Stomach (tissue), 9 donors: Measurements from ENCODE around the gene NKRF. TPM values are rescaled to one million over a fixed set of nuclear protein-coding genes. Genes with fewer than 3 reads are reported as not detected.

Source experiments
- DNase-seq, 2 donors: peaks; one replicate each; pipeline versions ENCODE4 v3.0.0 to v3.0.0-alpha.2; 2013 to 2019
- H3K27ac ChIP-seq, 5 donors: fragments of 200-600 bp in 4 of 5; sonication (generic) in 4 of 5; one replicate each; pipeline ENCODE4 v1.5.1; 2013 to 2019; ENCODE audit warnings: mild to moderate bottlenecking in 1 of 5, moderate library complexity in 1 of 5
- H3K27me3 ChIP-seq, 3 donors: fragments of 200-600 bp; sonication (generic); one replicate each; pipeline ENCODE4 v1.5.1; 2017 to 2019; ENCODE audit warnings: mixed run types in 1 of 3
- H3K36me3 ChIP-seq, 4 donors: fragments of 200-600 bp; sonication (generic); 1 replicate in 3 of 4; 2 replicates in 1 of 4; pipeline ENCODE4 v1.5.1; 2016 to 2019
- H3K4me1 ChIP-seq, 4 donors: fragments of 200-600 bp; sonication (generic); one replicate each; pipeline ENCODE4 v1.5.1; 2016 to 2019
- H3K4me3 ChIP-seq, 4 donors: fragments of 200-600 bp; sonication (generic) in 3 of 4; one replicate each; pipeline ENCODE4 v1.5.1; 2016 to 2019; ENCODE audit warnings: mild to moderate bottlenecking in 1 of 4
- H3K9me3 ChIP-seq, 4 donors: fragments of 200-600 bp; sonication (generic); one replicate each; pipeline ENCODE4 v1.5.1; 2016 to 2019
- EP300 ChIP-seq: sonication (generic); formaldehyde crosslinking; IDR thresholded peaks from one replicate; pipeline ENCODE4 v1.6.1; 2017; ENCODE audit warnings: antibody characterized with exemption
- POLR2A ChIP-seq, 4 donors: fragments of 450-650 bp; IDR thresholded peaks; one replicate each; pipeline ENCODE4 v1.6.1; 2016; ENCODE audit warnings: antibody characterized with exemption in 4 of 4, control low read depth in 2 of 4, mild to moderate bottlenecking in 1 of 4, moderate library complexity in 1 of 4
- POLR2AphosphoS5 ChIP-seq, 3 donors: sonication (generic); formaldehyde crosslinking; IDR thresholded peaks; one replicate each; pipeline ENCODE4 v1.6.1; 2016; ENCODE audit warnings: antibody characterized with exemption in 3 of 3
- WGBS, 5 donors: extraction: QIAGEN DNeasy Blood & Tissue Kit in 3 of 5; methylation state at CpG; one replicate each; pipeline versions ENCODE4 v1.1.5 to v1.1.7; 2013 to 2018; 5-methylcytosine and 5-hydroxymethylcytosine counted together
- intact Hi-C: fragments of 100-400 bp; cut with DNase I; formaldehyde crosslinking; loops from one replicate; pipeline ENCODE4 v1.15.1; 2023; ENCODE audit warnings: low total_unique reads
- polyA plus RNA-seq, 3 donors: library from polyadenylated mRNA; stranded (reverse); fragments of 200-250 nt; gene quantifications; one replicate each; pipeline ENCODE4 v1.2.3, GENCODE V29; 2013
- total RNA-seq, 5 donors: library from RNA; depleted of rRNA; stranded (reverse); fragments of >200 nt; gene quantifications; one replicate each; pipeline versions ENCODE4 v1.1.0 to v1.2.3, GENCODE V29; 2014 to 2016
- TF ChIP-seq, protein P1 (sequence below), 7 experiments: fragments of 450-650 bp in 4 of 7; fragments of 200-600 bp in 3 of 7; sonication (generic) in 3 of 7; IDR thresholded peaks; one replicate each; pipeline ENCODE4 v1.5.1; 2016 to 2019; ENCODE audit warnings: antibody characterized with exemption in 7 of 7, control low read depth in 2 of 7, mild to moderate bottlenecking in 1 of 7
- donor health status: healthy with polysubstance abuse.
- donor health status: Bipolar disorder and iron deficiency.
- donor health status: healthy.

NKRF gene
- total and polyA plus RNA-seq, 8 donors, result 1.7 to 8.3 (median 4.2) TPM

- intact Hi-C loops, result no loop called here
- no peak overlapping the region for H3K4me3 ChIP-seq
- 56 to 73% (median 64%) methylated on average over 6 of the region's 6 CpGs for WGBS, 5 donors
- H3K27me3 ChIP-seq, result no peaks in the 10 kb centered on the region
- peaks cover 0 to 14% (median 7%) of the 10 kb centered on the region in 4 donors for H3K36me3 ChIP-seq
- TF ChIP-seq, protein P1, sequence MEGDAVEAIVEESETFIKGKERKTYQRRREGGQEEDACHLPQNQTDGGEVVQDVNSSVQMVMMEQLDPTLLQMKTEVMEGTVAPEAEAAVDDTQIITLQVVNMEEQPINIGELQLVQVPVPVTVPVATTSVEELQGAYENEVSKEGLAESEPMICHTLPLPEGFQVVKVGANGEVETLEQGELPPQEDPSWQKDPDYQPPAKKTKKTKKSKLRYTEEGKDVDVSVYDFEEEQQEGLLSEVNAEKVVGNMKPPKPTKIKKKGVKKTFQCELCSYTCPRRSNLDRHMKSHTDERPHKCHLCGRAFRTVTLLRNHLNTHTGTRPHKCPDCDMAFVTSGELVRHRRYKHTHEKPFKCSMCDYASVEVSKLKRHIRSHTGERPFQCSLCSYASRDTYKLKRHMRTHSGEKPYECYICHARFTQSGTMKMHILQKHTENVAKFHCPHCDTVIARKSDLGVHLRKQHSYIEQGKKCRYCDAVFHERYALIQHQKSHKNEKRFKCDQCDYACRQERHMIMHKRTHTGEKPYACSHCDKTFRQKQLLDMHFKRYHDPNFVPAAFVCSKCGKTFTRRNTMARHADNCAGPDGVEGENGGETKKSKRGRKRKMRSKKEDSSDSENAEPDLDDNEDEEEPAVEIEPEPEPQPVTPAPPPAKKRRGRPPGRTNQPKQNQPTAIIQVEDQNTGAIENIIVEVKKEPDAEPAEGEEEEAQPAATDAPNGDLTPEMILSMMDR (IDR thresholded peaks at IDR 0.05), result no peak
- no peak for TF ChIP-seq POLR2A (IDR thresholded peaks at IDR 0.05)
- no peak for TF ChIP-seq EP300
- no peak for TF ChIP-seq POLR2AphosphoS5 (IDR thresholded peaks at IDR 0.05)
- H3K4me1 ChIP-seq, result no peaks in the 10 kb centered on the region
- H3K27ac ChIP-seq, result peak overlapping the region in 1 of 5 donors; percentile 40
- DNase-seq, result no peak
- no peaks in the 10 kb centered on the region for H3K9me3 ChIP-seq
Measured at GRCh38 chrX:119648421-119648775, 42.2 kb upstream of the NKRF start.

DNA sequence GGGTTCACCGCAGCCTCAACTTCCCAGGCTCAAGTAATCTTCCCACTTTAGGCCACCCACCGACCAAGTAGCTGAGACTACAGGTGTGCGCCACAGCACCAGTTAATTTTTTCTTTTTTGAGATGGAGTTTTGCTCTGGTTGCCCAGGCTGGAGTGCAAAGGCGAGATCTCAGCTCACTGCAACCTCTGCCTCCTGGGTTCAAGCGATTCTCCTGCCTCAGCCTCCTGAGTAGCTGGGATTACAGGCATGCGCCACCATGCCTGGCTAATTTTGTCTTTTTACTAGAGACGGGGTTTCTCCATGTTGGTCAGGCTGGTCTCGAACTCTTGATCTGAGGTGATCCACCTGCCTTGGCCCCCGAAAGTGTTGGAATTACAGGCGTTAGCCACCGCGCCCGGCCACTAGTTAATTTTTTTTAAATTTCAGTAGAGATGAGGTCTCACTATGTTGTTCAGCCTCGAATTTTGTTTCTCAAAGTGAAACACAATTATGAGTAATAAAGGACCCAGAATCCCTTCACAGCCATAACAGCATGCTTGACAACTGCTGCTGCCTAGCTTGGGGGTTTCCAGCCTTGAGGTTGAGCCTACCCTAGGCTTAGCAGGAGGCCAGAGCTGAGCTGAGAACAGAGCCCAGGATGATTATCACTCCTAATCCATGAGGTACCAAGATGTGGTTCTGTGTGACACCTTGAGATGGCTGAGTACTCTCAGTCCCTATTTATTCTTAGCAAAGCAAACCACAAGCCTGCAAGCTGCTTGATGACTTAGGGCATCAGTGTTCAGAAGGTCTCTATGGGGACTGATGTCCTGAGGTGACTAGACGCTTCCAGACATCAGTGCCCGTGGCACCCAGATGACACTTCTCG lies 41.6 kb upstream of the NKRF start:
- Histone ChIP-seq H3K36me3 (peaks cover 0 to 14% (median 7%) of the 10 kb centered on the region in 4 donors), H3K27me3 (no peaks in the 10 kb centered on the region), H3K4me3 (no peak overlapping the region), H3K4me1 (no peaks in the 10 kb centered on the region), H3K9me3 (no peaks in the 10 kb centered on the region), H3K27ac (peak overlapping the region in 1 of 5 donors; percentile 40)
- no peak for TF ChIP-seq EP300
- no peak for TF ChIP-seq POLR2AphosphoS5 (IDR thresholded peaks at IDR 0.05)
- TF ChIP-seq POLR2A (IDR thresholded peaks at IDR 0.05), result no peak
- TF ChIP-seq, protein P1 (IDR thresholded peaks at IDR 0.05), result no peak
- WGBS, 5 donors, result 81 to 91% (median 83%) methylated on average over 17 of the region's 17 CpGs
- DNase-seq, result no peak
- intact Hi-C loops, result no loop called here

- peaks cover 0 to 8% (median 4%) of the 10 kb centered on the region in 4 donors for H3K36me3 ChIP-seq
- no peaks in the 10 kb centered on the region for H3K9me3 ChIP-seq
- no peak overlapping the region for H3K4me3 ChIP-seq
- DNase-seq, result no peak
- no peaks in the 10 kb centered on the region for H3K27me3 ChIP-seq
- TF ChIP-seq EP300 (no peak), POLR2AphosphoS5 (IDR thresholded peaks at IDR 0.05) (no peak), POLR2A (IDR thresholded peaks at IDR 0.05) (no peak)
- TF ChIP-seq, protein P1 (IDR thresholded peaks at IDR 0.05), result no peak
- 59 to 80% (median 66%) methylated on average over 2 of the region's 2 CpGs; no CpG with 5 or more reads in 1 of the 5 donors for WGBS, 5 donors
- no peaks in the 10 kb centered on the region for H3K4me1 ChIP-seq
- intact Hi-C loops, result no loop called here
- no peak overlapping the region for H3K27ac ChIP-seq
Measured at GRCh38 chrX:119647089-119647488, 40.9 kb upstream of the NKRF start.

- Histone ChIP-seq H3K4me3 (no peak overlapping the region), H3K27me3 (no peaks in the 10 kb centered on the region), H3K9me3 (no peaks in the 10 kb centered on the region), H3K4me1 (no peaks in the 10 kb centered on the region), H3K27ac (no peak overlapping the region), H3K36me3 (peaks cover 0 to 5% (median 3%) of the 10 kb centered on the region in 4 donors)
- DNase-seq, result no peak
- intact Hi-C loops, result no loop called here
- 73 to 90% (median 83%) methylated on average over 4 of the region's 4 CpGs for WGBS, 5 donors
- TF ChIP-seq, protein P1 (IDR thresholded peaks at IDR 0.05), result no peak
- TF ChIP-seq POLR2A (IDR thresholded peaks at IDR 0.05) (no peak), EP300 (no peak), POLR2AphosphoS5 (IDR thresholded peaks at IDR 0.05) (no peak)
Measured at GRCh38 chrX:119646515-119646914, 40.3 kb upstream of the NKRF start.
